ENCODE results near the gene NEMP1.

DNA sequence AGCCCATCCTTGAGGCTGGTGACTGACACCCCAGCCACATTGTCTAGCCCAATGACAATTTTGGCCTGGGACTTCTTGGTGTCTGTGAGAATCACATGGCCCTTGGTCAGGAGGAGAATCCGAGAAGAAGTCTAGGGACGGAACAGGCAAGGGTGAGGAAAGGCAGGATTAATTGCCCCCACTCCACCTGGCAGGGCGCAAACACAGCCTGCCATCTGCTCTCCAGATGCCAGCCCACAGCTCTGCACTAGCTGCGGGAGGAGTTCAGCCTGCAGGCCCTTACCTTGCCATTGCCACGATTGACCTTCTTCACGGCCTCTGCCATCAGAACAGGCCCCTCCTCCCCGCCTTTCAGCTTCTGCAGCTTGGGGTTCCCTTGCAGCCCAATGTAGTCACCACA lies 49.1 kb downstream of the NEMP1 start:
- no peak for TF ChIP-seq ZMYM4 (CRISPR knock-in tag; IDR thresholded peaks at IDR 0.05)
- TF ChIP-seq ZNF567 (CRISPR knock-in tag; IDR thresholded peaks at IDR 0.05; ENCODE audit: borderline replicate concordance): no peak
- TF ChIP-seq POLR2A (IDR thresholded peaks at IDR 0.05; ENCODE audit: insufficient read depth in 1 of 2, low read depth in 2 of 2, low read length in 2 of 2): no peak
- TF ChIP-seq ZNF546 (CRISPR knock-in tag; conservative IDR thresholded peaks at IDR 0.05): no peak
- TF ChIP-seq, protein P1, sequence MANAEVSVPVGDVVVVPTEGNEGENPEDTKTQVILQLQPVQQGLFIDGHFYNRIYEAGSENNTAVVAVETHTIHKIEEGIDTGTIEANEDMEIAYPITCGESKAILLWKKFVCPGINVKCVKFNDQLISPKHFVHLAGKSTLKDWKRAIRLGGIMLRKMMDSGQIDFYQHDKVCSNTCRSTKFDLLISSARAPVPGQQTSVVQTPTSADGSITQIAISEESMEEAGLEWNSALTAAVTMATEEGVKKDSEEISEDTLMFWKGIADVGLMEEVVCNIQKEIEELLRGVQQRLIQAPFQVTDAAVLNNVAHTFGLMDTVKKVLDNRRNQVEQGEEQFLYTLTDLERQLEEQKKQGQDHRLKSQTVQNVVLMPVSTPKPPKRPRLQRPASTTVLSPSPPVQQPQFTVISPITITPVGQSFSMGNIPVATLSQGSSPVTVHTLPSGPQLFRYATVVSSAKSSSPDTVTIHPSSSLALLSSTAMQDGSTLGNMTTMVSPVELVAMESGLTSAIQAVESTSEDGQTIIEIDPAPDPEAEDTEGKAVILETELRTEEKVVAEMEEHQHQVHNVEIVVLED (CRISPR knock-in tag; IDR thresholded peaks at IDR 0.05; ENCODE audit: borderline replicate concordance): no peak
- no peak for TF ChIP-seq FOXP1 (IDR thresholded peaks at IDR 0.05)
- TF ChIP-seq FOXP1 (CRISPR knock-in tag; IDR thresholded peaks at IDR 0.05): no peak

Measured in HepG2 (cell line).